ENCODE results near the gene MBTPS1. TPM values are rescaled to one million over a fixed set of nuclear protein-coding genes. Genes with fewer than 3 reads are reported as not detected.

The MBTPS1 gene
- total RNA-seq, 1 donor from 2014 or later: 143 TPM

GRCh38 chr16:84080813-84081212 is 35.9 kb downstream of the MBTPS1 start:
- no peak for DNase-seq (ENCODE audit: low spot score in 2 of 2, unreplicated experiment in 2 of 2)
- Mint-ChIP-seq H3K27me3 (ENCODE audit: low read depth) (no peaks in the 10 kb centered on the region), H3K36me3 (peaks cover 44% of the 10 kb centered on the region), H3K4me3 (no peak overlapping the region), H3K9me3 (peaks cover 8% of the 10 kb centered on the region), H3K4me1 (no peaks in the 10 kb centered on the region), H3K27ac (peak overlapping the region; percentile 4)
- TF ChIP-seq, protein P1, sequence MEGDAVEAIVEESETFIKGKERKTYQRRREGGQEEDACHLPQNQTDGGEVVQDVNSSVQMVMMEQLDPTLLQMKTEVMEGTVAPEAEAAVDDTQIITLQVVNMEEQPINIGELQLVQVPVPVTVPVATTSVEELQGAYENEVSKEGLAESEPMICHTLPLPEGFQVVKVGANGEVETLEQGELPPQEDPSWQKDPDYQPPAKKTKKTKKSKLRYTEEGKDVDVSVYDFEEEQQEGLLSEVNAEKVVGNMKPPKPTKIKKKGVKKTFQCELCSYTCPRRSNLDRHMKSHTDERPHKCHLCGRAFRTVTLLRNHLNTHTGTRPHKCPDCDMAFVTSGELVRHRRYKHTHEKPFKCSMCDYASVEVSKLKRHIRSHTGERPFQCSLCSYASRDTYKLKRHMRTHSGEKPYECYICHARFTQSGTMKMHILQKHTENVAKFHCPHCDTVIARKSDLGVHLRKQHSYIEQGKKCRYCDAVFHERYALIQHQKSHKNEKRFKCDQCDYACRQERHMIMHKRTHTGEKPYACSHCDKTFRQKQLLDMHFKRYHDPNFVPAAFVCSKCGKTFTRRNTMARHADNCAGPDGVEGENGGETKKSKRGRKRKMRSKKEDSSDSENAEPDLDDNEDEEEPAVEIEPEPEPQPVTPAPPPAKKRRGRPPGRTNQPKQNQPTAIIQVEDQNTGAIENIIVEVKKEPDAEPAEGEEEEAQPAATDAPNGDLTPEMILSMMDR (IDR thresholded peaks at IDR 0.05; ENCODE audit: unreplicated experiment): no peak

GRCh38 chr16:84080378-84080777 is 36.4 kb downstream of the MBTPS1 start:
- Mint-ChIP-seq H3K4me1 (no peaks in the 10 kb centered on the region), H3K27me3 (ENCODE audit: low read depth) (no peaks in the 10 kb centered on the region), H3K27ac (peak overlapping the region; percentile 4), H3K9me3 (peaks cover 8% of the 10 kb centered on the region), H3K36me3 (peaks cover 45% of the 10 kb centered on the region), H3K4me3 (no peak overlapping the region)
- TF ChIP-seq, protein P1 (IDR thresholded peaks at IDR 0.05; ENCODE audit: unreplicated experiment): no peak
- no peak for DNase-seq (ENCODE audit: low spot score in 2 of 2, unreplicated experiment in 2 of 2)

DNA sequence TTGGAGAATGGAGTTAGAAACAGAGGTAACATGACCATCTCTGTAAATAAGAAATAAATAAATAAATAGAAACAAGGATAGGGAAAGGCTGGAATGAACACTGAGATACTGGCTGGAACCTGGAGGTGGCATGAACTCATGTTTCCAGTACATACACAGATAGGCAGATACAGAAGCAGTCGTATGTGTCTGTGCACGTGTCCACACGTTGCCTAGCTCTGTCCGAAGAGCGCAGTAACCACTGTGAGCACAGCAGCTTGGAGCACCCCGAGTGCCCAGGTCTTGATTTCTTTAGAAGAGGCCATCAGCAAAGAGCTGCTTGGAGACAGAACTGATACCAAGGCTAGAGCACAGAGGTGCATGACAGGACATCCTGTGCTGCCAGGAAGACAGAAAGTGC is 37.1 kb downstream of the MBTPS1 start:
- Mint-ChIP-seq H3K4me3 (no peak overlapping the region), H3K27me3 (ENCODE audit: low read depth) (no peaks in the 10 kb centered on the region), H3K27ac (no peak overlapping the region), H3K9me3 (peaks cover 8% of the 10 kb centered on the region), H3K4me1 (no peaks in the 10 kb centered on the region), H3K36me3 (peaks cover 45% of the 10 kb centered on the region)
- DNase-seq (ENCODE audit: low spot score in 2 of 2, unreplicated experiment in 2 of 2): no peak
- TF ChIP-seq, protein P1 (IDR thresholded peaks at IDR 0.05; ENCODE audit: unreplicated experiment): no peak

GRCh38 chr16:84075376-84075775 is 41.4 kb downstream of the MBTPS1 start:
- Mint-ChIP-seq H3K36me3 (peaks cover 48% of the 10 kb centered on the region), H3K4me3 (no peak overlapping the region), H3K27ac (no peak overlapping the region), H3K9me3 (peaks cover 8% of the 10 kb centered on the region), H3K27me3 (ENCODE audit: low read depth) (no peaks in the 10 kb centered on the region), H3K4me1 (no peaks in the 10 kb centered on the region)
- TF ChIP-seq, protein P1 (IDR thresholded peaks at IDR 0.05; ENCODE audit: unreplicated experiment): no peak
- no peak for DNase-seq (ENCODE audit: low spot score in 2 of 2, unreplicated experiment in 2 of 2)

GRCh38 chr16:84074721-84075120 is 42.0 kb downstream of the MBTPS1 start:
- TF ChIP-seq, protein P1 (IDR thresholded peaks at IDR 0.05; ENCODE audit: unreplicated experiment): no peak
- Mint-ChIP-seq H3K4me3 (no peak overlapping the region), H3K4me1 (no peaks in the 10 kb centered on the region), H3K27ac (no peak overlapping the region), H3K36me3 (peaks cover 44% of the 10 kb centered on the region), H3K27me3 (ENCODE audit: low read depth) (no peaks in the 10 kb centered on the region), H3K9me3 (peaks cover 8% of the 10 kb centered on the region)
- DNase-seq (ENCODE audit: low spot score in 2 of 2, unreplicated experiment in 2 of 2): no peak

- no peak overlapping the region for H3K27ac Mint-ChIP-seq
- no peaks in the 10 kb centered on the region for H3K9me3 Mint-ChIP-seq
- no peak for DNase-seq (ENCODE audit: low spot score in 2 of 2, unreplicated experiment in 2 of 2)
- no peaks in the 10 kb centered on the region for H3K27me3 Mint-ChIP-seq (ENCODE audit: low read depth)
- H3K4me3 Mint-ChIP-seq: no peak overlapping the region
- peaks cover 45% of the 10 kb centered on the region for H3K36me3 Mint-ChIP-seq
- no peaks in the 10 kb centered on the region for H3K4me1 Mint-ChIP-seq
- TF ChIP-seq, protein P1 (IDR thresholded peaks at IDR 0.05; ENCODE audit: unreplicated experiment): no peak
Observed at GRCh38 chr16:84072014-84072413, 44.7 kb downstream of the MBTPS1 start.

Measured in mesothelial cell of epicardium (in vitro differentiated cells).